ENCODE data around the gene ELK3. TPM values are rescaled to one million over a fixed set of nuclear protein-coding genes. Genes with fewer than 3 reads are reported as not detected.

The ELK3 gene
- polyA plus RNA-seq, 1 of the 3 experiments (the other 2 are of a cell fraction), result 33.8 TPM

- TF ChIP-seq, protein P1, sequence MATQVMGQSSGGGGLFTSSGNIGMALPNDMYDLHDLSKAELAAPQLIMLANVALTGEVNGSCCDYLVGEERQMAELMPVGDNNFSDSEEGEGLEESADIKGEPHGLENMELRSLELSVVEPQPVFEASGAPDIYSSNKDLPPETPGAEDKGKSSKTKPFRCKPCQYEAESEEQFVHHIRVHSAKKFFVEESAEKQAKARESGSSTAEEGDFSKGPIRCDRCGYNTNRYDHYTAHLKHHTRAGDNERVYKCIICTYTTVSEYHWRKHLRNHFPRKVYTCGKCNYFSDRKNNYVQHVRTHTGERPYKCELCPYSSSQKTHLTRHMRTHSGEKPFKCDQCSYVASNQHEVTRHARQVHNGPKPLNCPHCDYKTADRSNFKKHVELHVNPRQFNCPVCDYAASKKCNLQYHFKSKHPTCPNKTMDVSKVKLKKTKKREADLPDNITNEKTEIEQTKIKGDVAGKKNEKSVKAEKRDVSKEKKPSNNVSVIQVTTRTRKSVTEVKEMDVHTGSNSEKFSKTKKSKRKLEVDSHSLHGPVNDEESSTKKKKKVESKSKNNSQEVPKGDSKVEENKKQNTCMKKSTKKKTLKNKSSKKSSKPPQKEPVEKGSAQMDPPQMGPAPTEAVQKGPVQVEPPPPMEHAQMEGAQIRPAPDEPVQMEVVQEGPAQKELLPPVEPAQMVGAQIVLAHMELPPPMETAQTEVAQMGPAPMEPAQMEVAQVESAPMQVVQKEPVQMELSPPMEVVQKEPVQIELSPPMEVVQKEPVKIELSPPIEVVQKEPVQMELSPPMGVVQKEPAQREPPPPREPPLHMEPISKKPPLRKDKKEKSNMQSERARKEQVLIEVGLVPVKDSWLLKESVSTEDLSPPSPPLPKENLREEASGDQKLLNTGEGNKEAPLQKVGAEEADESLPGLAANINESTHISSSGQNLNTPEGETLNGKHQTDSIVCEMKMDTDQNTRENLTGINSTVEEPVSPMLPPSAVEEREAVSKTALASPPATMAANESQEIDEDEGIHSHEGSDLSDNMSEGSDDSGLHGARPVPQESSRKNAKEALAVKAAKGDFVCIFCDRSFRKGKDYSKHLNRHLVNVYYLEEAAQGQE (IDR thresholded peaks at IDR 0.05; ENCODE audit: low read depth, low read length), result no peak
- no peak for TF ChIP-seq EP300 (IDR thresholded peaks at IDR 0.05; ENCODE audit: borderline replicate concordance in 1 of 2, low read depth in 1 of 2, low read length in 1 of 2)
- no peak for TF ChIP-seq TCF12 (IDR thresholded peaks at IDR 0.05)
Measured at GRCh38 chr12:96189781-96190180, 4.4 kb upstream of the ELK3 start (continued).

- Histone ChIP-seq H3K9me3 (no peaks in the 10 kb centered on the region), H3K9ac (no peak overlapping the region), H3F3A (replicated peaks; ENCODE audit: insufficient read depth) (peaks cover 10% of the 10 kb centered on the region), H3K4me1 (ENCODE audit: control insufficient read depth in 1 of 2, insufficient read depth in 2 of 2, low read depth in 1 of 2, low read length in 1 of 2) (no peaks in the 10 kb centered on the region), H3K79me2 (ENCODE audit: insufficient read depth) (peaks cover 12% of the 10 kb centered on the region), H3K4me2 (no peak overlapping the region), H3K36me3 (replicated peaks in 1 of 2; ENCODE audit: control insufficient read depth in 1 of 2, insufficient read depth in 2 of 2, low read length in 1 of 2) (no peaks in the 10 kb centered on the region), H3K27ac (ENCODE audit: low read depth in 2 of 2, low read length in 1 of 2) (no peak overlapping the region), H3K9me2 (no peaks in the 10 kb centered on the region), H2AFZ (ENCODE audit: low read depth) (no peak overlapping the region), H4K20me1 (ENCODE audit: insufficient read depth) (no peaks in the 10 kb centered on the region), H3K27me3 (ENCODE audit: insufficient read depth) (no peaks in the 10 kb centered on the region), H3K4me3 (ENCODE audit: low read depth in 2 of 2, low read length in 1 of 2) (no peak overlapping the region)
- no peak for TF ChIP-seq POLR2AphosphoS5 (IDR thresholded peaks at IDR 0.05; ENCODE audit: low read depth, low read length)
- TF ChIP-seq GATA2 (CRISPR knock-in tag; IDR thresholded peaks at IDR 0.05), result no peak
- TF ChIP-seq MEF2A (IDR thresholded peaks at IDR 0.05; ENCODE audit: borderline replicate concordance, low read depth), result no peak
- no peak for TF ChIP-seq RXRA (IDR thresholded peaks at IDR 0.05; ENCODE audit: borderline replicate concordance, low read depth)
- TF ChIP-seq MXI1 (IDR thresholded peaks at IDR 0.05; ENCODE audit: low read depth, low read length), result no peak
- TF ChIP-seq JUND (IDR thresholded peaks at IDR 0.05), result no peak
- TF ChIP-seq IRF3 (IDR thresholded peaks at IDR 0.05; ENCODE audit: low read depth, low read length), result no peak
- TF ChIP-seq USF1 (IDR thresholded peaks at IDR 0.05; ENCODE audit: borderline replicate concordance, low read depth), result no peak
- no peak for TF ChIP-seq TCF12 (IDR thresholded peaks at IDR 0.05)
- TF ChIP-seq RFX5 (IDR thresholded peaks at IDR 0.05; ENCODE audit: low read length), result no peak
- DNase-seq, result no peak
- 91% methylated on average over 10 of the region's 10 CpGs for WGBS (ENCODE audit: low lambda C conversion rate)
- CTCF ChIA-PET, result no interaction called here
- POLR2A ChIA-PET, result no interaction called here
Measured at GRCh38 chr12:96190413-96191108, 3.6 kb upstream of the ELK3 start.

Data from SK-N-SH (cell line).